Smooth muscle cell (in vitro differentiated cells): Measurements from ENCODE around the gene CYCS. TPM values are rescaled to one million over a fixed set of nuclear protein-coding genes. Genes with fewer than 3 reads are reported as not detected.
"Not testable (repeated sequence)": the region's sequence is repeated elsewhere in the genome, so short reads cannot be mapped to it uniquely, and the experiment has no call there.

Experiments
- DNase-seq: peaks from one replicate; lab custom pipeline; 2025; ENCODE audit not compliant: unreplicated experiment; lab: John Stamatoyannopoulos, UW
- H2AFZ ChIP-seq: fragments of 200-600 bp; sonication (generic); 2 replicates; pipeline ENCODE4 v1.6.0; 2016; ENCODE audit warnings: antibody characterized with exemption, low read depth, mild to moderate bottlenecking
- H3F3A ChIP-seq: fragments of 200-600 bp; sonication (generic); 2 replicates; pipeline ENCODE4 v1.6.0; 2017; ENCODE audit warnings: antibody characterized with exemption, low read depth
- H3K27ac ChIP-seq: fragments of 200-600 bp; sonication (generic); 2 replicates; pipeline ENCODE4 v1.5.1; 2016; ENCODE audit warnings: low read depth, mild to moderate bottlenecking
- H3K27me3 ChIP-seq: fragments of 200-600 bp; sonication (generic); 2 replicates; pipeline ENCODE4 v1.6.1; 2016; ENCODE audit warnings: low read depth, mild to moderate bottlenecking
- H3K36me3 ChIP-seq: fragments of 200-600 bp; sonication (generic); 2 replicates; pipeline ENCODE4 v1.5.1; 2016; ENCODE audit warnings: low read depth
- H3K4me1 ChIP-seq: fragments of 200-600 bp; sonication (generic); 2 replicates; pipeline ENCODE4 v1.5.1; 2016; ENCODE audit warnings: low read depth
- H3K4me2 ChIP-seq: fragments of 200-600 bp; sonication (generic); 2 replicates; pipeline ENCODE4 v1.6.0; 2016; ENCODE audit warnings: mild to moderate bottlenecking
- H3K4me3 ChIP-seq: fragments of 200-600 bp; sonication (generic); 2 replicates; pipeline ENCODE4 v1.5.1; 2016; ENCODE audit warnings: mild to moderate bottlenecking
- H3K79me2 ChIP-seq: fragments of 200-600 bp; sonication (generic); 2 replicates; pipeline ENCODE4 v1.6.0; 2016; ENCODE audit warnings: low read depth, mild to moderate bottlenecking
- H3K9ac ChIP-seq: fragments of 200-600 bp; sonication (generic); 2 replicates; pipeline ENCODE4 v1.6.0; 2016; ENCODE audit warnings: low read depth
- H3K9me3 ChIP-seq: fragments of 200-600 bp; sonication (generic); replicated peaks from 2 replicates; pipeline ENCODE4 v1.5.1; 2016; ENCODE audit warnings: low read depth
- H4K20me1 ChIP-seq: fragments of 200-600 bp; sonication (generic); 2 replicates; pipeline ENCODE4 v1.6.0; 2016; ENCODE audit warnings: low read depth
- WGBS: methylation state at CpG from one replicate; pipeline ENCODE4 v1.1.7; 2016; ENCODE audit warnings: low lambda C conversion rate; 5-methylcytosine and 5-hydroxymethylcytosine counted together
- polyA plus RNA-seq: library from polyadenylated mRNA; unstranded; fragments of >200 nt; fragmentation: Nextera tagmentation; extraction: Ambion mirVana; gene quantifications from 2 replicates; pipeline ENCODE4 v1.2.1, GENCODE V29; 2016
- total RNA-seq: library from RNA; depleted of rRNA; stranded (reverse); fragments of >200 nt; gene quantifications from 2 replicates; pipeline ENCODE4 v1.2.3, GENCODE V29; 2014
- TF ChIP-seq, protein P1 (sequence below): fragments of 200-600 bp; sonication (generic); IDR thresholded peaks from 2 replicates; pipeline ENCODE4 v1.5.1; 2017; ENCODE audit warnings: borderline replicate concordance, mild to moderate bottlenecking, antibody characterized with exemption; ENCODE audit not compliant: insufficient read depth, poor library complexity, severe bottlenecking

CYCS gene
- total and polyA plus RNA-seq, 2 experiments from 2014 or later: 100 to 154 TPM

DNA sequence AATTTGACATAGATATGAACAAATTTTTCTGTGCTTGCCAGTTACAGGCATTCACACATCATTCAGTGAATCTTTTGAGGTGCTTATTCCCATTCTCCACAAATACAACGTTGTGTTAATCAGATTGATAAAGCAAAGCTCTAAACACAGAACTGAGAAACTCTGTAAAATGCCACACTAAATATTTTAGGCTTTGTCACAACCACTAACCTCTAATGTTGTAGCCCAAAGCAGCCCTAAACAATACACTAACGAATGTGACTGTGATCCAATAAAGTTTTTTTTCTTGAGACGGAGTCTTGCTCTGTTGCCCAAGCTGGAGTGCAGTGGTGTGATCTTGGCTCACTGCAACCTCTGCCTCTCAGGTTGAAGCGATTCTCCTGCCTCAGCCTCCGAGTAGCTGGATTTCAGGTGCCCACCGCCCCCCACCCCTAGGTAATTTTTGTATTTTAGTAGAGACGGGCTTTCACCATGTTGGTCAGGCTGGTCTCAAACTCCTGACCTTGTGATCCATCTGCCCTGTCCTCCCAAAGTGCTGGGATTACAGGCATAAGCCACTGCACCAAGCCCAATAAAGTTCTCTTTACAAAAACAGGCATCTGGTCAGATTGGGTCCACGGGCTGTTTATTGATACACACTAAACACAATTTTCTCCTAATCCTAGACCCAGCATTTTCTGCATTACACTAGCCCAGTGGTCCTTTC, 6.9 kb downstream of the CYCS start:
- 89% methylated on average over 8 of the region's 8 CpGs for WGBS
- Histone ChIP-seq H3K79me2 (peaks cover 6% of the 10 kb centered on the region), H3K9me3 (no peaks in the 10 kb centered on the region), H3K9ac (no peak overlapping the region), H3K4me2 (no peak overlapping the region), H3K27ac (no peak overlapping the region), H3K4me3 (no peak overlapping the region), H3K36me3 (peaks cover 9% of the 10 kb centered on the region), H3K4me1 (no peaks in the 10 kb centered on the region), H3F3A (peaks cover 8% of the 10 kb centered on the region), H2AFZ (no peak overlapping the region), H3K27me3 (no peaks in the 10 kb centered on the region), H4K20me1 (peaks cover 30% of the 10 kb centered on the region)
- TF ChIP-seq, protein P1, sequence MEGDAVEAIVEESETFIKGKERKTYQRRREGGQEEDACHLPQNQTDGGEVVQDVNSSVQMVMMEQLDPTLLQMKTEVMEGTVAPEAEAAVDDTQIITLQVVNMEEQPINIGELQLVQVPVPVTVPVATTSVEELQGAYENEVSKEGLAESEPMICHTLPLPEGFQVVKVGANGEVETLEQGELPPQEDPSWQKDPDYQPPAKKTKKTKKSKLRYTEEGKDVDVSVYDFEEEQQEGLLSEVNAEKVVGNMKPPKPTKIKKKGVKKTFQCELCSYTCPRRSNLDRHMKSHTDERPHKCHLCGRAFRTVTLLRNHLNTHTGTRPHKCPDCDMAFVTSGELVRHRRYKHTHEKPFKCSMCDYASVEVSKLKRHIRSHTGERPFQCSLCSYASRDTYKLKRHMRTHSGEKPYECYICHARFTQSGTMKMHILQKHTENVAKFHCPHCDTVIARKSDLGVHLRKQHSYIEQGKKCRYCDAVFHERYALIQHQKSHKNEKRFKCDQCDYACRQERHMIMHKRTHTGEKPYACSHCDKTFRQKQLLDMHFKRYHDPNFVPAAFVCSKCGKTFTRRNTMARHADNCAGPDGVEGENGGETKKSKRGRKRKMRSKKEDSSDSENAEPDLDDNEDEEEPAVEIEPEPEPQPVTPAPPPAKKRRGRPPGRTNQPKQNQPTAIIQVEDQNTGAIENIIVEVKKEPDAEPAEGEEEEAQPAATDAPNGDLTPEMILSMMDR: no peak
- no peak for DNase-seq

DNA sequence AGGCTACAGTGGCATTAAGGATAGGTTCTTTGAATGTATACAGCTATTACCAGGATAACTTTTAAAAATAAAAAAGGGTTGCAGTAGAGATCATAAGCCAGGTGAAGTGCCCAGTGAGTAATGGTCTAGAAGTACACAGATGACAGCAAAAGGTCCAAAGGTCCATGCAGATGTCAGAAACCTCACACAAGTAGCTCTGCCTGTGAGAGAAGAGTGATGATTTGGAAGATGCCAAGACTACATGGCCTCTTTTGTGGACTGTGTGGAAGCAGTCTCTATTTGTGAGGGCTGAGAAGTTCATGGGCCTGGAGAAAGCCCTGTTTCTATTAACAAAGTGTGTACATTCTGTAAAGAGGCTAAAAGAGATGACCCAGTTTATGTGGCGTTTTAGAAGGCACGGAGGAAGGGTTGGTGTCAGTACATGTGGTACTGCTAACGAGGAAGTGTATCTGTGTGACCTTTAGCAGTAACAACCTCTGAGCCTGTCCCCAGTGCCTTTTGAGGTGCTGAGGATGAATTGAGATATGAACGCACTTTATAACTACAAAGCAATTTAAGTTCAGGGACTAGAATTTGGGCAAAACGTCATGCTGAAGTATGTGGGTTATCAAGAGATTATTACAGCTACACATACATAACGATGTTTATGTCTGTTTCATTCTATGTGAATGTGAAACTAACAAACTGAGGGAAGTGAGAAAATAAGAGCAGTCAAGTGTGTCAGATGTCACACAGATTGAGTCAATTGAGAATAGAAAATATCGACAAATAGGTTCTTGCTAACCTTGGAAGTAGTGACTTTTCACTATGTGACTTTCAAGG, 7.6 kb downstream of the CYCS start:
- H3K4me1 ChIP-seq: no peaks in the 10 kb centered on the region
- TF ChIP-seq, protein P1: no peak
- H3K27me3 ChIP-seq: no peaks in the 10 kb centered on the region
- no peak overlapping the region for H2AFZ ChIP-seq
- H3K9ac ChIP-seq: no peak overlapping the region
- peaks cover 23% of the 10 kb centered on the region for H4K20me1 ChIP-seq
- H3F3A ChIP-seq: peaks cover 8% of the 10 kb centered on the region
- DNase-seq: no peak
- no peak overlapping the region for H3K4me3 ChIP-seq
- H3K4me2 ChIP-seq: no peak overlapping the region
- H3K27ac ChIP-seq: no peak overlapping the region
- no peaks in the 10 kb centered on the region for H3K9me3 ChIP-seq
- no peaks in the 10 kb centered on the region for H3K79me2 ChIP-seq
- WGBS: 87% methylated on average over 7 of the region's 7 CpGs
- peaks cover 9% of the 10 kb centered on the region for H3K36me3 ChIP-seq

DNA sequence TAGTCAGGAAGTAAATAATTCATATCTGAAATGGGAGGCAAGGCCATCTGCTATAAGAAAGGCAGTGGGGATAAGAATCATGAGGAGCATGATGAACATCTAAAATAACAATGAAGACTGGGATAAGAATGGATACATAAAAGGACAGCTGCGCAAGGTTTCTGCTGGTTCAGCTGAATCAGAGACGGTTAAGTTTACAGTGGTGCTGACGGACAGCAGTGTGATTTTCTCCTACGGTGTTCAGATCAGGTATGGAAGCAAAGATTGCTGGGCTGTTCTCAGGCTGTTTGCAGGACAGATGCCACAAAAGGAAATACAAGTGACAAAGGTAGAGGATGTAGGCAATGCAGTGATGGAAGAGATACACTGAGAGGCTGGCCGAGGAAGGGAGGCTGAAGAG, 8.4 kb downstream of the CYCS start:
- H3K27ac ChIP-seq: no peak overlapping the region

DNA sequence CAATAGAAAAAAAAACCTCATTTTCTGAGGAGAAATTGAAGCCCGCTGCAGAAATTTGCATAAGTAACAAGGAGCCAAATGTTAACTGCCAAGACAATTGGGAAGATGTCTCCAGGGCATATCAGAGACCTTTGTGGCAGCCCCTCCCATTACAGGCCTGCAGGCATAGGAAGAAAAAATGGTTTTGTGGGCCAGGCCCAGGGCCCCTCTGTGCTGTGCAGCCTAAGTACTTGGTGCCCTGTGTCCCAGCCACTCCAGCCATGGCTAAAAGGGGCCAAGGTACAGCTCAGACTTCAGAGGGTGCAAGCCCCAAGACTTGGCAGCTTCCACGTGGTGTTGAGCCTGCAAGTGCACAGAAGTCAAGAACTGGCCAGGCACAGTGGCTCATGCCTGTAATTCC, 14.5 kb downstream of the CYCS start:
- WGBS: 94% methylated on average over 2 of the region's 2 CpGs

More for the DNA sequence above, 8.4 kb downstream of the CYCS start:
- WGBS: 90% methylated on average over 5 of the region's 5 CpGs
- H2AFZ ChIP-seq: no peak overlapping the region
- peaks cover 2% of the 10 kb centered on the region for H3K36me3 ChIP-seq
- H3K4me1 ChIP-seq: no peaks in the 10 kb centered on the region
- H3K9ac ChIP-seq: no peak overlapping the region
- peaks cover 8% of the 10 kb centered on the region for H3F3A ChIP-seq
- H3K4me3 ChIP-seq: no peak overlapping the region
- no peaks in the 10 kb centered on the region for H3K27me3 ChIP-seq
- H4K20me1 ChIP-seq: peaks cover 14% of the 10 kb centered on the region
- no peaks in the 10 kb centered on the region for H3K9me3 ChIP-seq
- H3K4me2 ChIP-seq: no peak overlapping the region
- H3K79me2 ChIP-seq: no peaks in the 10 kb centered on the region
- no peak for DNase-seq
- TF ChIP-seq, protein P1: no peak

More for the DNA sequence above, 14.5 kb downstream of the CYCS start:
- not testable (repeated sequence) for H4K20me1 ChIP-seq, H3K4me1 ChIP-seq, H3K9ac ChIP-seq, DNase-seq, H3K27me3 ChIP-seq, H3K36me3 ChIP-seq, H3F3A ChIP-seq, H3K27ac ChIP-seq, H3K4me3 ChIP-seq, H3K79me2 ChIP-seq, H3K9me3 ChIP-seq, H2AFZ ChIP-seq, H3K4me2 ChIP-seq
